Right ventricle myocardium inferior (tissue), 1 donor: ENCODE results near the gene TAS2R3. TPM values are rescaled to one million over a fixed set of nuclear protein-coding genes. Genes with fewer than 3 reads are reported as not detected.
"Not testable (repeated sequence)": the region's sequence is repeated elsewhere in the genome, so short reads cannot be mapped to it uniquely, and the experiment has no call there.

Experiments
- ATAC-seq: fragments of 200-7000 bp; cut with Tn5 transposase; one replicate; pipeline ENCODE4 v1.9.1; 2020; ENCODE audit warnings: mild to moderate bottlenecking, moderate library complexity
- DNase-seq: peaks from one replicate; pipeline ENCODE4 v3.0.0; 2021; ENCODE audit errors: missing footprints
- intact Hi-C: fragments of 100-400 bp; cut with DNase I; formaldehyde crosslinking; loops from one replicate; pipeline ENCODE4 v1.11.0; 2022
- total RNA-seq: library from RNA; stranded (reverse); fragmentation: NEBNext Ultra II Directional; extraction: Animal tissue kit (Norgen Biotek cat#: 25700); gene quantifications from one replicate; pipeline ENCODE4 v1.2.1, GENCODE V29; 2021
- donor health status: DM: no; HTN: yes; CAD: no; lungs with severe emphysema.

Gene TAS2R3
- total RNA-seq, 1 donor from 2014 or later: 0.43 TPM

DNA sequence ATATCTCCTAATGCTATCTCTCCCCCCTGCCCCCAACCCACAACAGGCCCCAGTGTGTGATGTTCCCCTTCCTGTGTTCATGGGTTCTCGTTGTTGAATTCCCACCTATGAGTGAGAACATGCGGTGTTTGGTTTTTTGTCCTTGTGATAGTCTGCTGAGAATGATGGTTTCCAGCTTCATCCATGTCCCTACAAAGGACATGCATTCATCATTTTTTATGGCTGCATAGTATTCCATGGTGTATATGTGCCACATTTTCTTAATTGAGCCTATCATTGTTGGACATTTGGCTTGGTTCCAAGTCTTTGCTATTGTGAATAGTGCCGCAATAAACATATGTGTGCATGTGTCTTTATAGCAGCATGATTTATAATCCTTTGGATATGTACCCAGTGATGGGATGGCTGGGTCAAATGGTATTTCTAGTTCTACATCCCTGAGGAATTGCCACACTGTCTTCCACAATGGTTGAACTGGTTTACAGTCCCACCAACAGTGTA is 6.2 kb downstream of the TAS2R3 start:
- ATAC-seq, DNase-seq, intact Hi-C loops: not testable (repeated sequence)

DNA sequence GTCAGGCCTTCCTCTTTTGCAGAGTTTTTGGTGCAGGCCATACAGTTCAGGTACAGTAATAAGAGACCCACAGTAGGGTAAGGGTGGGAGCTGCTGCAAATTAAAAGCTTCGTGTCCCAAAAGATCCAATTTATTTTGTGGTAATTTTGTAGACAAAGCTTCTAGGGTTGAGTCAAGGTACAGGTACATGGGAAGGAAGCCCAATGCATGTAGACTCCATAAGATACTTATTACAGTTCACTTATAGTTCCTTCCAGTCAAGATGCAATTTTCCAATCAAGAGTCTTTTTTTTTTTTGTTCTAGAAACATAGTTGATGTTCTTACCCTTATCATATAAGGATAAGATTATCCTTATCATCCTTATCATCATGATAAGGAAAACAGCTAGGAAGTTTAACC is 12.5 kb downstream of the TAS2R3 start, which contains the start of gene TAS2R4:
Gene TAS2R4 (plus strand): TSS at position 301 of the 400 bp plus-strand sequence. CDS start 1,815 bp downstream, outside the sequence.
- ATAC-seq: no peak
- no peak for DNase-seq
- intact Hi-C loops: no loop called here

DNA sequence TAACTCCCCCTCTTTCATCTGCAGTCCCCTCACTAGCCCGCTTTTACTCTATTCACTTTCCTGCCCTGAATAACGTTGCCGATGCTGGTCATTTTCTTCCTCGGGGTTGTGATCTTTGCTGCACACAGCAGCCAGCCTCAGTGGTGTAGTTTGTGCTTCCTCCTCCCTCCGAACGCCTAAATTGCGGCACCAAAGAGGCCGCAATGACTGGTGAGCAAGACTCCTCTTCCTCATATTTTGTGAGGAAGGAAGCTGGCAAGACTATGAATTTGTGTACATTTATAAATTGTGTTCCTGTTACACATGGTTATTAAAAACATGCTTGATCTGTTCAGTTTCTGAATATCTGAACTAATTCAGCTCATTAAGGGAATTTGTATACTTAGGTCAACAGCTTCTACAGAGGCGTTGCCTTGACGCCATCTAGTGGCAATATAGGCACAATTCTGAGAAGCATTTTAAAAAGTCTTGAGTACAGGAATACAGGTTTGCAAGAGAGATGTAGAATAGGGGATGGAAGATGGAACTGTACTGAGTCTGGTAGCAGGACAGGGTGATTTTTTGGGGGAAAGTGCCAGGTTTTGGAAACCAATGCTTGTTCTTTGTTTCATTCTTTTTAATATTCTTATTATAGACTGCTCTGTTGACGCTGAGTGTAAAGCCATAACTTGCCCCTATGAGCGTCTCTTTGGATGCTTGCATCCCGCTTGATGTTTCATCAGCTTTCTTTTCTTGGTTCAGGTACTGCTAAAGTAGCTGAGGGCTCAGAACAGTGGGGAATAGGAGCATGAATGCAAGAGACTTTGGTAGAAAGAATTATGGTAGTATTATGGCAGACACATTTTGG is 22.0 kb downstream of the TAS2R3 start:
- intact Hi-C loops: no loop called here
- no peak for DNase-seq
- no peak for ATAC-seq

DNA sequence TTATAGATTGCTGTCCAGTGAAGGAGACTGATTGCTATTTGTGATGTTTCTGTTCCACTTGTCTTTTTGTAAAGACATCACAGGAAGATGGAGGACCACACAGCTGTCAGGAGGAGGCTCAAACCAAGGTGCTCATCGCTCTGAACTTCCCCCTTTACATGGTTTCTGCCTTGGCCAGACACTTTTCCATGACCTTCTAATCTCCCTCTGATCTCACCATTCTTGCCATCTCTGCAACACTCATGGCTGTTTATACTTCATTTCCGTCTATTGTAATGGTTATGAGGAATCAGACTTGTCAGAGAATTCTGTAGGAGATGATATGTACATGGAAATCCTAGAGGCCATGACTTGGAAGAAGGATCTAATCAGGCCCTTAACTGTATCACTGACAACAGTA is 24.4 kb downstream of the TAS2R3 start:
- DNase-seq: no peak
- intact Hi-C loops: no loop called here
- ATAC-seq: no peak

DNA sequence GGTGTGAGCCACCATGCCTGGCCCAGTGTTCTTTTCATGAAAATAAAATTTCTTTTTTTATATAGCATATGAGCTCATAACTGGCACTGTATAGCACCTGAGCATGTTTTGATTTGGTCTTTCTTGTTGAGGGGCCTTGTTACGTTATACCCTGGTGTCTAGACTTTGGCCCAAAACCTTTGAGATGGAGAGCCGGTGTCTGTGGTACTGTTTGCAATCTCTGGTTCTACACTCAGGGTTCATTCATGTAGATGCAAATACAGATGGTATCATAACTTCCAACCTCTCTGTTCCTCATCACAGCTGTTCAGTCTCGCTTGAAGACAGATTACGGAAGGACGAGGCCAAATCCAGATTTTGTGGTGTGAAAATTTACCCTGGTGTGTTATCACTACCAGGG is 26.0 kb downstream of the TAS2R3 start, which contains the start of gene TAS2R5:
Gene TAS2R5 (plus strand): TSS at position 301 of the 400 bp plus-strand sequence. CDS start 145 bp downstream, outside the sequence.
- DNase-seq (no peak), ATAC-seq (no peak)
- intact Hi-C loops: no loop called here

DNA sequence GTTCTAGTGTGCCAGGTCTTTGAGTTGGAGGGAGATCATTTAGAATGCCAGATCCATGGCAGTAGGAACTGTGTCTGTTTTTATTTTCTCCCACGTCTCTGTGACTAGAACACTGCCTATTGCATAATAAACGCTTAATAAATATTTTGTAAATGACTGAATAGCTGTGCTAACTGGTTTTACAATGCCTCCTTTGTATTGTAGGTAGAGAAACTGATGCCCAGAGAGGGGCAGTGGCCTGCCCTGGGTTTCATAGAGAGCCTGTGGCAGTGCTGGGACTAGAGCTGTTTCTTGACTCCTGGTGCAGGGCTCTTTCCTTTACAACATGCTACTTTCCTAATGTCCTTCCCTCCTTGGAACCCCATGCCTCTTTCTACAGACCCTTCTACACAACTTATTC is 28.6 kb downstream of the TAS2R3 start:
- intact Hi-C loops: no loop called here
- DNase-seq: no peak
- ATAC-seq: no peak

Other genes with a start within 250 kb of the TAS2R3 start
- gene AGK, start 212.7 kb upstream of the TAS2R3 start, total RNA-seq: 28.4 TPM
- 9.1 TPM for gene DENND11, start 61.9 kb upstream of the TAS2R3 start, total RNA-seq
- gene WEE2, start 55.7 kb upstream of the TAS2R3 start, total RNA-seq: not detected
- 109 TPM for gene SSBP1, start 25.7 kb upstream of the TAS2R3 start, total RNA-seq
- 0.14 TPM for gene TAS2R4, start 12.6 kb downstream of the TAS2R3 start, total RNA-seq
- gene TAS2R5, start 26.1 kb downstream of the TAS2R3 start, total RNA-seq: 0.27 TPM
- not detected for gene PRSS37, start 77.4 kb downstream of the TAS2R3 start, total RNA-seq
- gene OR9A4, start 152.3 kb downstream of the TAS2R3 start, total RNA-seq: not detected
- 0.41 TPM for gene CLEC5A, start 182.9 kb downstream of the TAS2R3 start, total RNA-seq
- not detected for gene TAS2R38, start 209.7 kb downstream of the TAS2R3 start, total RNA-seq
- gene MGAM, start 231.8 kb downstream of the TAS2R3 start, total RNA-seq: 0.54 TPM